MCF 10A (cell line): ENCODE data around the gene ST7L. TPM values are rescaled to one million over a fixed set of nuclear protein-coding genes. Genes with fewer than 3 reads are reported as not detected.

Source experiments
- BruUV-seq: library from RNA; stranded (reverse); fragments of 400-500 nt; replicated peaks from 2 replicates; lab custom pipeline; 2021; lab: Mats Ljungman, UMichigan
- CTCF ChIA-PET: fragments of 300-600 bp; sonication (Branson Sonifier 250); formaldehyde crosslinking; extraction: SDS; loops from one replicate; lab custom pipeline; 2021; ENCODE audit warnings: antibody characterized with exemption, inconsistent platforms; lab: Yijun Ruan, JAX
- POLR2A ChIA-PET: fragments of 300-600, 350-650 bp; sonication (Branson Sonifier 250); formaldehyde crosslinking; extraction: SDS; loops from one replicate; lab custom pipeline; 2020; ENCODE audit warnings: antibody characterized with exemption, inconsistent platforms; lab: Yijun Ruan, JAX
- DNase-seq: peaks from one replicate; pipeline ENCODE4 v3.0.0-alpha.2; 2018; ENCODE audit not compliant: unreplicated experiment
- H3K27ac Mint-ChIP-seq: one replicate; pipeline ENCODE4 v1.8.0; 2022; ENCODE audit warnings: mild to moderate bottlenecking, low read depth, mixed read lengths; ENCODE audit not compliant: unreplicated experiment
- H3K27me3 Mint-ChIP-seq: one replicate; pipeline ENCODE4 v1.8.0; 2022; ENCODE audit warnings: mixed read lengths; ENCODE audit not compliant: insufficient read depth, unreplicated experiment
- H3K36me3 Mint-ChIP-seq: one replicate; pipeline ENCODE4 v1.8.0; 2022; ENCODE audit warnings: mild to moderate bottlenecking, moderate library complexity, mixed read lengths; ENCODE audit not compliant: insufficient read depth, unreplicated experiment
- H3K4me1 Mint-ChIP-seq: one replicate; pipeline ENCODE4 v1.8.0; 2022; ENCODE audit warnings: mixed read lengths; ENCODE audit not compliant: insufficient read depth, unreplicated experiment
- H3K4me3 Mint-ChIP-seq: one replicate; pipeline ENCODE4 v1.8.0; 2022; ENCODE audit warnings: mild to moderate bottlenecking, moderate library complexity, mixed read lengths; ENCODE audit not compliant: unreplicated experiment
- H3K9me3 Mint-ChIP-seq: one replicate; pipeline ENCODE4 v1.8.0; 2022; ENCODE audit warnings: mixed read lengths; ENCODE audit not compliant: unreplicated experiment
- CTCF ChIP-seq: fragments of 200-600 bp; IDR thresholded peaks from one replicate; pipeline ENCODE4 v1.8.0; 2022; ENCODE audit warnings: antibody characterized with exemption, mild to moderate bottlenecking; ENCODE audit not compliant: unreplicated experiment
- intact Hi-C: fragments of 100-400 bp; cut with micrococcal nuclease; formaldehyde crosslinking; loops from 2 replicates; pipeline ENCODE4 v1.14.1; 2022
- total RNA-seq: library from RNA; stranded (reverse); gene quantifications from 2 replicates; pipeline ENCODE4 v1.2.3, GENCODE V29; 2022

ST7L gene
- total RNA-seq, 1 experiment from 2014 or later, result 25.5 TPM

DNA sequence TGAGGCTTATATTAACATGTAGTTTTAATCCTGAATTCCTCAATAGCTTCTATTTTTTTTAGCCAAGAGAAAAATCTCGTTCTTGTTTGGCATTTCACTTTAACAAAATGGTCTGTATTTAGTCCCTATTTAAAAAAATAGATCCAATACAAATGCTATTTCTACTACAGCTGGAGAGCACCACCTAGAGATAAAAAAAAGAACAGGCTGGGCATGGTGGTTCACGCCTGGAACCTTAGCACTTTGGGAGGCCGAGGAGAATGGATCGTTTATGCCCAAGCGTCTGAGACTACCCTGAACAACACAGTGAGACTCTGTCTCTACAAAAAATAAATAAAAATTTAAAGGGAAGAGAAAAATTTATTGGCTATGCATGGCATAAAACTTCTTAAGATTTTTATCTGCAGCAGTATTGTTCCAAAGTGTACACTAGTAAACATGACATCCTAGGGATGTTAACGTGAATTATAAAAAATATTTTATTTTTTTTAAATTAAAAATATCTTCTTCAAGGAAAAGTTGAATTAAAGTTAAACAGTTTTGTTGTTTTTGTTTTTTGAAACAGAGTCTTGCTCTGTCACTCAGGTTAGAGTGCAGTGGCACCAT, 4.4 kb downstream of the ST7L start:
- BruUV-seq, result no TSS peak
- no peak overlapping the region for H3K27ac Mint-ChIP-seq
- no peak overlapping the region for H3K4me3 Mint-ChIP-seq
- H3K27me3 Mint-ChIP-seq, result no peaks in the 10 kb centered on the region
- peaks cover 6% of the 10 kb centered on the region for H3K4me1 Mint-ChIP-seq
- peaks cover 62% of the 10 kb centered on the region for H3K36me3 Mint-ChIP-seq
- intact Hi-C loops, result loop anchor here (1.0 to 5.0 kb wide), 4 partner anchors 112 to 297 kb away; no protein-coding TSS in a partner anchor
- TF ChIP-seq CTCF, result peak; percentile 55
- POLR2A ChIA-PET, result interaction anchor here (0.9 to 2.2 kb wide), 7 partner anchors 39 to 223 kb away, joined by 3 to 9 read pairs (median 5); partner anchors contain the start of gene CTTNBP2NL
- DNase-seq, result peak; percentile 49
- CTCF ChIA-PET, result interaction anchor here (0.6 to 2.7 kb wide), 21 partner anchors 9 to 316 kb away, joined by 3 to 19 read pairs (median 4); partner anchors contain the start of gene RHOC
- no peaks in the 10 kb centered on the region for H3K9me3 Mint-ChIP-seq

- CTCF ChIA-PET, result interaction anchor here (0.6 to 0.9 kb wide), 3 partner anchors 8 to 219 kb away, joined by 3 to 4 read pairs (median 3); no protein-coding TSS in a partner anchor
Measured at GRCh38 chr1:112605633-112606327, 13.2 kb downstream of the ST7L start.

GRCh38 chr1:112603541-112603940, 15.4 kb downstream of the ST7L start:
- no TSS peak for BruUV-seq
- Mint-ChIP-seq H3K4me3 (no peak overlapping the region), H3K36me3 (peaks cover 60% of the 10 kb centered on the region), H3K27me3 (no peaks in the 10 kb centered on the region), H3K4me1 (peaks cover 11% of the 10 kb centered on the region), H3K9me3 (no peaks in the 10 kb centered on the region), H3K27ac (no peak overlapping the region)
- no peak for DNase-seq
- POLR2A ChIA-PET, result interaction anchor here (0.6 kb wide), 1 partner anchor 271 kb away, joined by 3 read pairs; no protein-coding TSS in a partner anchor
- intact Hi-C loops, result no loop called here
- no peak for TF ChIP-seq CTCF
- CTCF ChIA-PET, result interaction anchor here (1.5 kb wide), 1 partner anchor 11 kb away, joined by 3 read pairs; no protein-coding TSS in a partner anchor

More at GRCh38 chr1:112605633-112606327, 13.2 kb downstream of the ST7L start:
- H3K4me3 Mint-ChIP-seq, result no peak overlapping the region
- H3K27me3 Mint-ChIP-seq, result no peaks in the 10 kb centered on the region
- peaks cover 11% of the 10 kb centered on the region for H3K4me1 Mint-ChIP-seq
- H3K27ac Mint-ChIP-seq, result peak overlapping the region; percentile 73
- no peaks in the 10 kb centered on the region for H3K9me3 Mint-ChIP-seq
- peak; percentile 27 for DNase-seq
- TF ChIP-seq CTCF, result no peak
- BruUV-seq, result no TSS peak
- intact Hi-C loops, result no loop called here
- H3K36me3 Mint-ChIP-seq, result peaks cover 83% of the 10 kb centered on the region
- POLR2A ChIA-PET, result interaction anchor here (0.6 to 1.2 kb wide), 4 partner anchors 12 to 36 kb away, joined by 3 to 4 read pairs (median 4); partner anchors contain the start of genes CAPZA1 and ST7L

DNA sequence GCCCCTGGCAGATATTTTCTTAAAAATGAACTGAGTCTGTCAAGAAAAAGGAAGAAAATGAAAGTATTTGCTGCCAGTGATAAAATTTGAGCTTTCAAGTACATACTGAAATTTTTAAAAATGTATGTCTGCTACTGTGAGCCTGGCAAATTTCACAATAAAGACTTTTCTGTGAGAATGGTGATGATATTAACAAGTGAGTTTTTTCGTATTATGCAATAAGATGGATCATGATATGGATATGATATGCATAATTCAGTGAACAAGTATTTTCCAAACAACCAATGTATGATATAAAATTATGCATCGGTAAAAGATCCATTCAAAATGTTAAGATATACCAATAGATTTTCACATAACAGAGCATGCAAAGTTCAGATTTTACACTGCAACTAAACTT, 15.9 kb downstream of the ST7L start:
- intact Hi-C loops, result no loop called here
- Mint-ChIP-seq H3K27ac (no peak overlapping the region), H3K4me1 (peaks cover 11% of the 10 kb centered on the region), H3K36me3 (peaks cover 58% of the 10 kb centered on the region), H3K4me3 (no peak overlapping the region), H3K9me3 (no peaks in the 10 kb centered on the region), H3K27me3 (no peaks in the 10 kb centered on the region)
- BruUV-seq, result no TSS peak
- DNase-seq, result no peak
- no peak for TF ChIP-seq CTCF
- ChIA-PET CTCF (interaction anchor here (1.5 kb wide), 1 partner anchor 11 kb away, joined by 3 read pairs; no protein-coding TSS in a partner anchor), POLR2A (no interaction called here)
